Caki2 (cell line): Measurements from ENCODE around the gene FBXL22. TPM values are rescaled to one million over a fixed set of nuclear protein-coding genes. Genes with fewer than 3 reads are reported as not detected.
A peak's percentile ranks its signal among the peaks of the same experiment; 100 is the strongest.
"Not testable (repeated sequence)": the region's sequence is repeated elsewhere in the genome, so short reads cannot be mapped to it uniquely, and the experiment has no call there.

Experiments
- DNase-seq: peaks from one replicate; pipeline ENCODE4 v3.0.0-alpha.2; 2015; ENCODE audit warnings: low read depth
- in situ Hi-C: cut with HindIII; loops from 2 replicates; pipeline ENCODE4 v1.10.0; 2016; ENCODE audit warnings: low sequenced_read_pairs, low pct_unique_long_range_greater_than_20kb, mixed read lengths
- total RNA-seq: library from RNA; depleted of rRNA; stranded (reverse); fragments of >200 nt; shearing (Covaris generic); gene quantifications from 2 replicates; pipeline ENCODE4 v1.2.3, GENCODE V29; 2014; ENCODE audit warnings: low replicate concordance

FBXL22 gene
- total RNA-seq, 1 experiment from 2014 or later: not detected

DNA sequence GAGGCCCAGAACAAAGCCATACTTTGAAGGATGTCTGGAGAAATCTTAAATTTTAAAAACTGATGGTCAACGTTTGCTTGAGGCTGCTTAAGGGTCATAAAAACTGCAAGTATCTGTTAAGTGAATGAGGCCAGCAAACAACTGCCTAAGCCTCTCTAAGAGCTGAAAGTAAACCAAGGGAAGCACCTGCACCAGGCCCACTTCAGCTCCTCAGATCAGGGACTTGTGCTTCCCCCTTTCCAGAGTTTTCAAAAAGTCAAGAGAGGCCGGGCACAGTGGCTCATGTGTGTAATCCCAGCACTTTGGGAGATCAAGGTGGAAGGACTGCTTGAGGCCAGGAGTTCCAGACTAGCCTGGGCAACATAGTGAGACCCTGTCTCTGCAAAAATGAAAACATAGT, 9.1 kb downstream of the FBXL22 start:
- DNase-seq: no peak
- in situ Hi-C loops: no loop called here

DNA sequence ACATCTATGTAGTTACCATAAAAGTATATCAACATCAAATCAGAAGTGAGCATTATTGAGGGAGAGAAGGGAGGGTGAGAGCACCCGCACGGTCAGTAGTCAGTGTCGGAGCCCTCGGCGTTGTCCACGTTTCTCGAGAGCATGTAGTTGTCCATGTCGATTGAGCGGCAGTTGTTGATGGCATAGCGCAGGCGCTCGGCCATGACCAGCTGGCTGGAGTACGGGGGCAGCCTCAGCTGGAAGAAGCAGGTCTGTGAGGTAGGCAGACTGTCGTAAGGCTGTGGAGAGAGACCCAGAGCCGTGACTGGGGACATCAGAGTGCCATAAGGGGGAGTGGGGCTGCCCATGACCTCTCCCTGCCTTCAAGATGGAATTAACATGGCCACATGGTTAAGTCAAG, 11.8 kb downstream of the FBXL22 start:
- DNase-seq: no peak
- in situ Hi-C loops: no loop called here

DNA sequence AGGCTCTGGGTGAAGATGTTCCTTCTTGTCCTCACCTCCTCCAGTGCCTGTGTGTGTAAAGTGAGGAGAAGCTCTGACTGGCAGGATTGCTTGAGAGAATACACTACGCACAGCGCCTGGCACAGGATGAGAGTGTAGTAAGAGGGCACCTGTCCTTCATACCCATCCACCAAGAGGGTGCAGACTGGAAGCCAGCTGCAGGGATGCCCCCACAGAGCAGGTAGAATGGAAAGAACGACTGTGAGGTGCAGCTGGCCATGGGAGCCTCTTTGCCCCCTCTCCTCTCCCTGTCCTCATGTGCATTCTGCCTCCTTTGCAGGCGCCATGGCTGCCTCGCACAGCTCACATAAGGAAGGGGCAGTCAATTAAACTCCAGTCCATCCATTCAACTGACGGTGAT, 12.3 kb downstream of the FBXL22 start:
- no peak for DNase-seq
- in situ Hi-C loops: no loop called here

DNA sequence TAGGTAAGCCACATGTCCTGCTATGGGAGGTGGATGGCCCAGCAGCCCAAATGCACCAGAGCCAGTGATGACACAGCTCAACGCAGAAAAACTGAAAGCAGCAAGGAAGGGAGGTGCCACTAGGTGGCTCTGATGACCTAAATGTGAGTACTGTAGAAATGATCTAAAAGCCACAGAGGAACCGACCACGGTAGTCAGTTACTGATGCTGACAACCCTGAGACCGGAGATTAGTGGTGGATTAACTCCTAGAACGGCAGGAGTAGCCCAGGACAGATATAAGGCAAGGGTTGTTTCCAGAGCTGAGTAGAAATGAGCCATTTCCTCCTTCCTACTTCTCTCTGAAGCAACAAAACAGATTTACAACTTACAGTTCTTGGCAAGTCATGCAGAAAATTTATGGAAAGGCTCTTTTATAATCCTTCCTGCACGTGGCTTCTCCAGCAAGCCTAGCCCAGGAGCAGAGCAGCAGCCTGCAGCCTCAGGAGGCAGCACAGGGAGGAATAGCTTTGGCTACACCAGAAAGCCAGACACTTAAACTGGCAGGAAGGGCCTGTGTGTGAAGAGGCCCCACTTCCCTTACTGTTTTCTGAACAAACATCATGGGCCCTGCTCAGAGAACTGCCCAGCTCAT, 13.1 kb downstream of the FBXL22 start:
- in situ Hi-C loops: no loop called here
- peak; percentile 90 for DNase-seq

DNA sequence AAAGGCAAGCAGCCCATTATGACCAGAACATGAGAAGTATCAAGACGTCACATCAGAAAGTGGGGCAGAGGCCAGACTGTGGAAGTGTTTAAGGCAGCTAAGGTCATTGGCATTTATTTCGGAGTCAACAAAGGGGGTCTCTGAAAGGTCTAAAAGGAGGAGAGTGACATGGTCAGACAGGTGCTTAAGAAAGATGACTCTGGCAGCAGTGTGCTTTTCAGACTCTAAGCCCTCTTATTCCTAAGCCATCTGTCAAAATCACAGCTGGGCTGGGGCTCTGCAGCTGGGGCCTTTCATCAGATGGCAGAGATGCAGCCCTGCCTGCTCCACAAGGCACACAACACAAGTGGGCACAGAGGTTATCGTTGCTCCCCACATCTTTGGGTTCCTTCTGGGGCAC, 14.0 kb downstream of the FBXL22 start:
- DNase-seq: no peak
- in situ Hi-C loops: no loop called here

DNA sequence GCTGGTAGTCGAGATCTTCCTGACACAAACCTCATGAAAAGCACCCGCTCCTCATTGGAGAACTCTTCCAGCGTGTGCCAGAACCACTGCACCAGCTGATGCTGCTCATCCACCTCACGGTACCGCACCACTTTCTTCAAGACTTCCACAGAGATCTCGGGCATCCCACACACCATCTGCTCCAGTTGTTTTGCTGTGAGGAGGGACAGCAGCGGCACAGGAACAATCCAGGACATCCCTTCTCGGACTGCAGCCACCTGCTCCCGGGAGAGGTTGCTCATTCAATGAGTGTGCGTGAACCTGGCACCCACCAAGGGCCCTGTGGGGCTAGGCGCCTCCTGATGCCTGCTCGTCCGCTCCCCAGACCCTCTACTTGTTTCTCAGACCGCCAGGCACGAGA, 15.1 kb downstream of the FBXL22 start:
- in situ Hi-C loops: no loop called here
- no peak for DNase-seq

DNA sequence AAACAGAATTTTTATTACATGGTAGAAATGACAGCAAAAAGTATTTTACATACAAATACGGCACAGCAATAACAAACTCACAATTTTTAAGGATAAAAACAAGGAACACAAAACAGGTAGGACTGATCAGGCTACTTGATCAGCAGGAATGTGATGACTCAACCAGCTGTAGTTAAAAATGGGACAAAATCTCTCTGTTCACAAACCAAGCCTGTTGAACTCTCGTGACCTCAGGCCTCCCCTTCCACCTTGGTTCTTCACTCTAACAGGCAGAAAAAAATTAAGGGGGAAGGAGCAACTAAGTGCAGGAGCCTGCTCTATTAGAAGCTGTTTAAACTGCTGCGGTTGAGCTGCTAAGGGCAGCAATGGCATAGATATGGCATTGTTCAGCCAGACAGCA, 18.7 kb downstream of the FBXL22 start:
- in situ Hi-C loops: no loop called here
- DNase-seq: peak; percentile 32

DNA sequence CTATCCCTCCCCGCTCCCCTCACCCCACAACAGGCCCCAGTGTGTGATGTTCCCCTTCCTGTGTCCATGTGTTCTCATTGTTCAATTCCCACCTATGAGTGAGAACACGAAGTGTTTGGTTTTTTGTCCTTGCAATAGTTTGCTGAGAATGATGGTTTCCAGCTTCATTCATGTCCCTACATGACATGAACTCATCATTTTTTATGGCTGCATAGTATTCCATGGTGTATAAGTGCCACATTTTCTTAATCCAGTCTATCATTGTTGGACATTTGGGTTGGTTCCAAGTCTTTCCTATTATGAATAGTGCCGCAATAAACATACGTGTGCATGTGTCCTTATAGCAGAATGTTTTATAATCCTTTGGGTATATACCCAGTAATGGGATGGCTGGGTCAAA, 20.0 kb downstream of the FBXL22 start:
- in situ Hi-C loops, DNase-seq: not testable (repeated sequence)

DNA sequence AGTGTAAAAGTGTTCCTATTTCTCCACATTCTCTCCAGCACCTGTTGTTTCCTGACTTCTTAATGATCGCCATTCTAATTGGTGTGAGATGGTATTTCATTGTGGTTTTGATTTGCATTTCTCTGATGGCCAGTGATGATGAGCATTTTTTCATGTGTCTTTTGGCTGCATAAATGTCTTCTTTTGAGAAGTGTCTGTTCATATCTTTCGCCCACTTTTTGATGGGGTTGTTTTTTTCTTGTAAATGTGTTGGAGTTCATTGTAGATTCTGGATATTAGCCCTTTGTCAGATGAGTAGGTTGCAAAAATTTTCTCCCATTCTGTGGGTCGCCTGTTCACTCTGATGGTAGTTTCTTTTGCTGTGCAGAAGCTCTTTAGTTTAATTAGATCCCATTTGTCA, 20.4 kb downstream of the FBXL22 start:
- DNase-seq, in situ Hi-C loops: not testable (repeated sequence)

DNA sequence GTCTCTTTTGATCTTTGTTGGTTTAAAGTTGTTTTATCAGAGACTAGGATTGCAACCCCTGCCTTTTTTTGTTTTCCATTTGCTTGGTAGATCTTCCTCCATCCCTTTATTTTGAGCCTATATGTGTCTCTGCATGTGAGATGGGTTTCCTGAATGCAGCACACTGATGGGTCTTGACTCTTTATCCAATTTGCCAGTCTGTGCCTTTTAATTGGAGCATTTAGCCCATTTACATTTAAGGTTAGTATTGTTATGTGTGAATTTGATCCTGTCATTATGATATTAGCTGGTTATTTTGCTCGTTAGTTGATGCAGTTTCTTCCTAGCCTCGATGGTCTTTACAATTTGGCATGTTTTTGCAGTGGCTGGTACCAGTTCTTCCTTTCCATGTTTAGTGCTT, 23.6 kb downstream of the FBXL22 start:
- in situ Hi-C loops, DNase-seq: not testable (repeated sequence)

DNA sequence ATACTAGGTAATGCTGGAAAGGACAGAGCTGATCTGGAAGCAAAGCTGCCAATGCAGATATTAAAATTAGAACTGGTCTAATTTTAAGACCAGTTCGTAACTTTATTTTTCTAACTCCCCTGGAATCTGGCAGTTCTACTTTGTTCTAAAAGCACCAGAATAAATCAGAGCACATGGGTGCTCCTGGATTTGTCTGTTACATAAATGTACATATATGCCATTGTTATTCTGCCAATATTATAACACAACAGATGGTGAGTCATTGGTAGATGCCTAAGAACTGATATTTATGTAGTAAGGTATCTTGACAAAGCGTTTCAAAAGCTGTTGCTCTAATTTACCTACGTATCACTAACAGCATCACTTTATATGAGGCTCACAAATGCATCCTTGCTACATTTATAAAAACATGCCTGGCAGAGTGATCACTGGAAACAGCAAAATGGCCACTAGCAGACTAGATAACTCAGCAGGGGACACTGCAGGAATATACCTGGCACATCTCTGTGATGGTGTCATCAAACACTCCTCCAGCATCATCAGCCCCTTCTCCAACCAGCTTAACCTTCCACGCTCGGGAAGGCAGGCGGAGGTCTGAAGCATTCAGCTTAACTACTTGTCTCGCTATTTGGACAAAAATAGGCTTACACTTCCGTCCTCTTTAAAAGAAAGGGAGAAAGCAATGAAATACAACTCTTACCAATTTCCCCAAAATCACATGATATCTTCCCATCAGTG, 26.2 kb downstream of the FBXL22 start:
- DNase-seq: no peak
- in situ Hi-C loops: no loop called here

DNA sequence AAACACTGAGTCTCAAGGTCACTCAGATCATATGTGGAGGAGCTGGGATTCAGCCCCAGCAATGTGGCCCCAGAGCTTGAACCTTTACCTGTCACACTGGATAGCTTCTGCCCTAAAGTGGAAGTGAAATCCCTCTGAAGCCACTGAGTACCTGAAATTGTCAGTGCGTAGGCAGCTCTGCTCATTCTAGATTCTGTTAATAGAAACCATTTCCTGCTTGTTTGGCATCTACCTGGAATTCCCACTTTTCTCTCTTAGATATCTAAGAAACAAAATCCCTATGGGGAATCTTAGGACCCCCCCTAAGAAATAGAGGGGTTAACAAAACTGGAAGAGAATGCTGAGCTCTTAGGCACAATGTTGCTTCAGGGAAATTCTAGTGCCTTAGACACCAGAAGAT, 29.8 kb downstream of the FBXL22 start:
- in situ Hi-C loops: no loop called here
- DNase-seq: no peak

DNA sequence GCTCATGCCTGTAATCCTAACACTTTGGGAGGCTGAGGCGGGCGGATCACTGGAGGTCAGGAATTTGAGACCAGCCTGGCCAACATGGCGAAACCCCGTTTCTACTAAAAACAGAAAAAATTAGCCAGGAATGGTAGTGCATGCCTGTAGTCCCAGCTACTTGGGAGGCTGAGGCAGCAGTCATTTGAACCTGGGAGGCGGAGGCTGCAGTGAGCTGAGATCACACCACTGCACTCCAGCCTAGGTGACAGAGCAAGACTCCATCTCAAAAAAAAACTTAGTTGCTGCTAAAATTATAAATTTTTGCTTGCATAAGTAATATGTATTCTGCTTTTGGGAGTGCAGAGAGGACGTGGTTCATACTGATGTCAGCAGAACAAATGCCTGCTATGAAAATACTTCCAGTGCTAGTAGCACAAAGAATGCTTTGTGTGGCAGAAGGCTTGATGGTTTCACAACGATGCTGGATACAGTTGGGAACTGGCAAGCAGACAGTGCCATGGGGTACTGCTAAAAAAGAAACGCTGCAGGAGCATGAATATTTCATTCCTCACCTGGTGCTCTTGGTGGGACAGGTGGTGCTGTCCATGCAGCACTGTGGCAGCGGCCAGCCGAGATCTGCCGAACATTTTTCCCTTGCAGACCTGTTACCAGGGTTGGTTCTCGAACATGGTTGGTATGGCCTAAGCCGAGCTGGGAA, 31.1 kb downstream of the FBXL22 start:
- DNase-seq: no peak
- in situ Hi-C loops: no loop called here

DNA sequence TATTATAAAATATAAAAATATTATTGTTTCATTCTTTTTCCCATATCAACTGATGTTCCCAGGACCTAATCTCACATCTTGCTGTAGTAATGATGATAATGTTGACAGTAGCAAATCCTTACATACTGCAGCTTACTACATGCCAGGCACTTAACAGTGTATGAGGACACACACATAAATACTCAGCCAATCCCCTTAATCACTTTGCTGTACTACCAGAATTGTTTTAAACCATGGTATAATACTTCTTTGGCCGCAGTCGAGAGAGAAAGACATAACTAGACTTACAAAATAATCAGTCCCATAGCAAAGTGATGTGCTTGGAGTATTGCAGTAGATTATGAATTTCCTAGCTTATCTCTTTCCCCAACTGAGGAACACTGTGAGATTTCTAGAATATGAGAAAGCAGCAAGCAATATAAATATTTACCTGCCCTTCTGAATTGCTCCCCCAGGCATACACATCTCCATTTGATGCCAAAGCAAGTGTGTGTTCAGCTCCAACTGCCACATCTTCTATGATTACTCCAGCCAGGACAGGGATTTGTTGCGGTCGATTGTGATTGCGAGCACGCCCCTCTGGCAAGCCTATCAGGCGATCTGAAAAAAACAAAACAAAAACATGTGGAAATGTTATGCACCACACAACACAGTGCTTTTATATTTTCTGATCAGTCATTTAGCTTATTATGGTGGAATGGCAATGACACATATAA, 33.0 kb downstream of the FBXL22 start:
- no peak for DNase-seq
- in situ Hi-C loops: no loop called here

DNA sequence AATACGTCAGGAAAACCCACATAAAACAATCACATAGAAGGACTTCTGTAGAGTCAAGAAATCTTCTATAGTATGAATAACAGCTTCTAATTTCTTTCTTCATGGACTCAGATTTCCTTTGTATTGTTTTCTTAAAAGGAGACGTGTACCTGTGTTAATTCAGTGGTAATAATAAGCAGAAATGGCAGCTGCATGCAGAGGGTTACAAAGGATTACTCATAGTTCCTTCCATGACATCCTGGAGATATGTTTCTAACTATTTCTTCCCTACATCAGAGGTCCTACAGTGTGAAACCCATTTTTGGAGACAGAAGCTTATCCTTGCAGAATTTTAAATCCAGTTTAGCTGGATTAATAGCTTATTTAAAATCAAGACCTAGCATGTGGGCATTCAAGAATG, 36.1 kb downstream of the FBXL22 start:
- in situ Hi-C loops: no loop called here

DNA sequence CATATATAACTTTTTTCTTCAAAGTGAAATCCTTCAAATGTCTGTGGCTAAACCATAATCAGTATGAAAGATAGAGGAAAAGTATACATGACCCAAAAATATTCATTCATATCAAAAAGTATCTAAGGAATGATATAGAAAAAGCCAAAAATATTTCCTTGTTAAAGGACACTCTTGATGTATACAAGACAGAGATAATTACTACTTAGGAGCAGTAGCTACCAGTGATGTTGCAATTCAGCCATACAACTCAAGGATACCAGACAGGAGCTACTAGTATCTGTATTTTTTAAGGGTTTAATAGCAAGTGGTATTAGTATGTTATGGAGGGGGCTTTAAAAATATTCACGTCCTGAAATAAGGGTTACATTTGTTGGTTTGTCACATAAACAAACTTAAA, 37.0 kb downstream of the FBXL22 start:
- in situ Hi-C loops: no loop called here
- no peak for DNase-seq

More for the DNA sequence above, 36.1 kb downstream of the FBXL22 start:
- DNase-seq: no peak

DNA sequence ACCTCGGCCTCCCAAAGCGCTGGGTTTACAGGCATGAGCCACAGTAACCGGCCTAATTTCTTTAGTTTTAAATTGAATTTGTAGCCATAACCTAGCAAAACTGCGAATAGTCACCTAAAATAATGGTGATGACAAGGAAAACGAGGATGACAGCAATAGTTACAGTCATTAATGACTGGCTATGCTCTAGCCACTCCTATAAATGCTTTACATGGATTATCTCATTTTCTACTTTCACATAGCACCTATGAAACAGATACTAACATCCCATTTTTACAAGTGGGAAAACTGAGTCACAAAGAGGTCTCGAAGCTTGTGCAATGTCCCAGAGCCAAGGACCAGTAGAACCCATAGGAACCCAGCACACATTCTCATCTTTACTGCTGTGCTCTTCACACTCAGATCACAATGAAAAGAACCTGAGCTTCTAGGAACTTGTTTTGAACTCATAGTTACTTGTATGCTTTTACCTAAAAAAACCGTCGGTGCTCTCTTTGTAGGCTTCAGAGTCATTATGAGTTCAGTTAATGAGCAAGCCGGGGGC, 39.4 kb downstream of the FBXL22 start:
- in situ Hi-C loops: no loop called here
- DNase-seq: no peak

DNA sequence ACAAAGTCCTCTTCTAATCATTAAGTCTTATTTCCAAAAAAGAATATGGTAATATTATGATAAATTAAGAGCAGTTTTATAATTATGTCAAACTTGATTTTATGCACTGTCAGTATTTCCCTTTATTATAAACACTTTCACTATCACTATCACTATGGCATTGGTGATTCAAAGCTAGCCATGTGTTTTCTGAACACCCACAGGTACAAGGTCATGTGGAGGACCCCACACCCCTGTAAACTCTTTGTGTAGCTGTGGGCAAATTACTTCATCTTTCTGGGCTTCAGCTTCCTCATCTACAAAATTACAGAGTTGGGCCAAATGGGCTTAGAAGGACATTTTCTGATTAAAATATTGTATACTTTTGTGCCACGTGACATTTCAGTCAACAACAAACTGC, 41.7 kb downstream of the FBXL22 start:
- DNase-seq: no peak
- in situ Hi-C loops: no loop called here

DNA sequence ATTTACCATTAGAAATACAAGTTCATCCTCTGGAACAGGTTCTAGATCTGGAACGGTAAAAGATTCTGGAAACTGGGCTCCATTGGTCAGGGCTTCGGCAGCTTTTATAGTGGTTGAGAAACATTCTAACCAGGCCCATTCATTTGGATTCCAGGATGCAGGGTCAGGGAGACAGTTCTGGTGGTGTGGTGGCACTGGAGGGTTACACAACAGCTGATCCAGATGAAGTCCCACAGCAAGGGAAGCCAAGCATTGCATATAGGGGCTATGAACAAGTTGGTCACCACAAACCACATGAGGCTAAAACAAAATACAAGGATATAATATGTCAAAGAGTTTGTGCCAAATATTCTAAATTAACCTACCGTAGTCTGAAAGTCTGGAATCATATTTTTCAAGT, 43.0 kb downstream of the FBXL22 start:
- no peak for DNase-seq
- in situ Hi-C loops: no loop called here
